B cell (primary cell): ENCODE data around the gene ERVMER34-1. TPM values are rescaled to one million over a fixed set of nuclear protein-coding genes. Genes with fewer than 3 reads are reported as not detected.

Experiments used
- ATAC-seq: fragments of 200-7000 bp; cut with Tn5 transposase; one replicate; pipeline ENCODE4 v1.10.0; 2021; ENCODE audit warnings: low read depth, mild to moderate bottlenecking, moderate number of reproducible peaks, moderate library complexity
- CTCF ChIA-PET: fragments of 350-600 bp; sonication (Branson Sonifier 250); formaldehyde crosslinking; loops from one replicate; lab custom pipeline; 2021; ENCODE audit warnings: antibody characterized with exemption, inconsistent platforms; lab: Charles Lee
- POLR2A ChIA-PET: fragments of 350-600 bp; sonication (Branson Sonifier 250); formaldehyde crosslinking; loops from one replicate; lab custom pipeline; 2021; ENCODE audit warnings: antibody characterized with exemption; lab: Charles Lee
- DNase-seq: peaks from one replicate; pipeline ENCODE4 v3.0.0; 2013
- H2AFZ ChIP-seq: 2 replicates; pipeline ENCODE4 v1.6.1; 2012; ENCODE audit warnings: mild to moderate bottlenecking, low read depth, low read length; ENCODE audit not compliant: insufficient read depth, poor library complexity, severe bottlenecking
- H3K27ac ChIP-seq, 2 donors: 1 replicate in 1 of 2; 2 replicates in 1 of 2; pipeline ENCODE4 v1.5.1; 2012 to 2013; ENCODE audit warnings: low read length in 2 of 2, mild to moderate bottlenecking in 2 of 2, moderate library complexity in 1 of 2
- H3K27me3 ChIP-seq, 4 experiments: fragments of 200-600 bp in 1 of 4; sonication (generic) in 1 of 4; replicated peaks in 1 of 4; 1 replicate in 2 of 4; 2 replicates in 2 of 4; pipeline versions ENCODE4 v1.6.1 to v1.7.0; 2013 to 2016; ENCODE audit warnings: low read length in 3 of 4, mild to moderate bottlenecking in 2 of 4, mixed read lengths in 1 of 4, moderate library complexity in 1 of 4; ENCODE audit not compliant: insufficient read depth in 4 of 4, control insufficient read depth in 3 of 4; ENCODE audit errors: control extremely low read depth in 1 of 4
- H3K36me3 ChIP-seq, 2 experiments: replicated peaks in 1 of 2; 1 replicate in 1 of 2; 2 replicates in 1 of 2; pipeline versions ENCODE4 v1.6.1 to v1.7.1; 2013; ENCODE audit warnings: low read length in 1 of 2; ENCODE audit not compliant: insufficient read depth in 2 of 2, control insufficient read depth in 1 of 2; ENCODE audit errors: control extremely low read depth in 1 of 2, extremely low read depth in 1 of 2
- H3K4me1 ChIP-seq, 2 donors: fragments of 200-600 bp in 1 of 2; sonication (generic) in 1 of 2; 1 replicate in 1 of 2; 2 replicates in 1 of 2; pipeline versions ENCODE4 v1.5.1 to v1.6.1; 2013 to 2017; ENCODE audit warnings: low read length in 2 of 2; ENCODE audit not compliant: control insufficient read depth in 2 of 2, insufficient read depth in 2 of 2
- H3K4me2 ChIP-seq: replicated peaks from 2 replicates; pipeline ENCODE3; 2012; ENCODE audit warnings: mild to moderate bottlenecking, low read depth, low read length; ENCODE audit not compliant: poor library complexity, severe bottlenecking
- H3K4me3 ChIP-seq, 5 experiments: fragments of 200-600 bp in 1 of 5; sonication (generic) in 1 of 5; 1 replicate in 3 of 5; 2 replicates in 2 of 5; pipeline versions ENCODE4 v1.5.1 to v1.7.0; 2011 to 2016; ENCODE audit warnings: low read length in 4 of 5, mild to moderate bottlenecking in 4 of 5, low read depth in 2 of 5, control low read depth in 1 of 5, moderate library complexity in 1 of 5; ENCODE audit not compliant: insufficient read depth in 1 of 5; ENCODE audit errors: control extremely low read depth in 1 of 5, extremely low read depth in 1 of 5
- H3K79me2 ChIP-seq: fragments of 200-600 bp; sonication (generic); one replicate; pipeline ENCODE4 v1.6.0; 2016; ENCODE audit warnings: low read length; ENCODE audit not compliant: control insufficient read depth, insufficient read depth
- H3K9ac ChIP-seq: fragments of 200-600 bp; sonication (generic); 2 replicates; pipeline ENCODE4 v1.6.1; 2017; ENCODE audit warnings: mild to moderate bottlenecking, low read length, moderate library complexity
- H3K9me3 ChIP-seq, 3 donors: one replicate each; pipeline versions ENCODE4 v1.6.1 to v1.7.1; 2013; ENCODE audit warnings: low read length in 2 of 3; ENCODE audit not compliant: control insufficient read depth in 2 of 3, insufficient read depth in 1 of 3; ENCODE audit errors: control extremely low read depth in 1 of 3
- H4K20me1 ChIP-seq: 2 replicates; pipeline ENCODE4 v1.6.0; 2012; ENCODE audit warnings: mild to moderate bottlenecking, low read length; ENCODE audit not compliant: insufficient read depth, control insufficient read depth, poor library complexity, severe bottlenecking
- H3K27ac Mint-ChIP-seq: one replicate; pipeline ENCODE4 v1.8.0; 2021; ENCODE audit warnings: mixed read lengths
- H3K27me3 Mint-ChIP-seq: one replicate; pipeline ENCODE4 v1.8.0; 2021; ENCODE audit warnings: mixed read lengths
- H3K4me1 Mint-ChIP-seq: one replicate; pipeline ENCODE4 v1.8.0; 2021; ENCODE audit warnings: mixed read lengths
- H3K4me3 Mint-ChIP-seq: one replicate; pipeline ENCODE4 v1.8.0; 2021; ENCODE audit warnings: mixed read lengths
- H3K9me3 Mint-ChIP-seq: one replicate; pipeline ENCODE4 v1.8.0; 2022; ENCODE audit warnings: mixed read lengths; ENCODE audit not compliant: insufficient read depth
- EZH2 ChIP-seq: IDR thresholded peaks from 2 replicates; pipeline ENCODE4 v1.6.1; 2012; ENCODE audit warnings: borderline replicate concordance, low read depth, mild to moderate bottlenecking, moderate library complexity, low read length; ENCODE audit not compliant: insufficient read depth, poor library complexity, severe bottlenecking
- WGBS: methylation state at CpG from one replicate; pipeline ENCODE4 v1.1.5; 2013; ENCODE audit warnings: missing lambda C conversion rate; ENCODE audit not compliant: insufficient coverage; 5-methylcytosine and 5-hydroxymethylcytosine counted together
- intact Hi-C: fragments of 100-400 bp; cut with micrococcal nuclease; formaldehyde crosslinking; loops from one replicate; pipeline ENCODE4 v1.10.0; 2022
- polyA plus RNA-seq: library from polyadenylated mRNA; depleted of rRNA; stranded (reverse); fragments of >200 nt; gene quantifications from 2 replicates; pipeline ENCODE4 v1.2.3, GENCODE V29; 2012
- total RNA-seq, 2 donors: library from RNA; stranded (reverse); fragments of 120-200 nt in 1 of 2; gene quantifications; 1 replicate in 1 of 2; 2 replicates in 1 of 2; pipeline versions ENCODE4 v1.2.3 to v1.2.4, GENCODE V29; 2013 to 2022
- TF ChIP-seq, protein P1 (sequence below): fragments of 200-600 bp; IDR thresholded peaks from one replicate; pipeline ENCODE4 v1.8.0; 2022; ENCODE audit warnings: antibody characterized with exemption, mild to moderate bottlenecking

The ERVMER34-1 gene
- total and polyA plus RNA-seq, 2 donors (not counting 1 experiment from before 2014, with no cell fraction given): not detected

DNA sequence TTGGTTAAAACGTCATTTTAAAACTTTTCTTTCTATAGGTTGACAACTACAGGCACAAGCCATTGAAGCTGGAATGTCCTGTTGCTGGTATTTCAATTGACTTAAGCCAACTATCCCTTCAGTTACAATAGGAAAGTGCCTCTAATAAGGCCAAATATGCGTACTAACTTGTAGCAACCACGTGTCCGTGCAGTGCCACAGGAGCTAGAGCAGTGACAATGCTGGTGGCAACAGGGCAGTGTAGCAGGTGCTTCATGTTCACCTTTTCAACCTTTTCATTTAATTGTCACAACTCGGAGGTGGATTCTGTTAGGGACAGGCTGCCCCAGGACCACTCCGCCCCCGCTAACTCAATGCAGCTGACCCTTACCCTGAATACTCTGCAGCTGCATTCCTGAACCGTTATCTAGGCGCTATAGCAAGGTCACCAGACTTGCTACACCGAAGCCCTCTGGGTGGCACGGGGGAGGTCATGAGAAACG is 37.7 kb downstream of the ERVMER34-1 start:
- H3K79me2 ChIP-seq: peaks cover 19% of the 10 kb centered on the region
- H3K27ac Mint-ChIP-seq: peak overlapping the region; percentile 95
- no peaks in the 10 kb centered on the region for H3K27me3 ChIP-seq
- ATAC-seq (no peak), DNase-seq (no peak)
- ChIA-PET POLR2A (interaction anchor here (1.5 to 3.0 kb wide), 3 partner anchors 9 to 871 kb away, joined by 3 to 49 read pairs (median 27); partner anchors contain the start of genes DCUN1D4 and USP46), CTCF (interaction anchor here (2.7 kb wide), 1 partner anchor 9 kb away, joined by 18 read pairs; no protein-coding TSS in a partner anchor)
- peaks cover 1 to 28% of the 10 kb centered on the region in 2 experiments for H3K36me3 ChIP-seq
- peaks cover 10% of the 10 kb centered on the region for H4K20me1 ChIP-seq
- H2AFZ ChIP-seq: no peak overlapping the region
- intact Hi-C loops: loop anchor here (2.0 to 5.0 kb wide), 3 partner anchors 663 to 1351 kb away; partner anchors contain the start of genes CHIC2 and FIP1L1
- H3K4me1 ChIP-seq: peaks cover 40 to 53% of the 10 kb centered on the region in 2 donors
- peaks cover 2% of the 10 kb centered on the region for H3K9me3 Mint-ChIP-seq
- no peaks in the 10 kb centered on the region for H3K9me3 ChIP-seq
- no peaks in the 10 kb centered on the region for H3K27me3 Mint-ChIP-seq
- peak overlapping the region; percentile 79 for H3K9ac ChIP-seq
- peak overlapping the region; percentile 87 for H3K4me2 ChIP-seq
- peak overlapping the region in 1 of 2 donors; percentile 85 for H3K27ac ChIP-seq
- TF ChIP-seq, protein P1, sequence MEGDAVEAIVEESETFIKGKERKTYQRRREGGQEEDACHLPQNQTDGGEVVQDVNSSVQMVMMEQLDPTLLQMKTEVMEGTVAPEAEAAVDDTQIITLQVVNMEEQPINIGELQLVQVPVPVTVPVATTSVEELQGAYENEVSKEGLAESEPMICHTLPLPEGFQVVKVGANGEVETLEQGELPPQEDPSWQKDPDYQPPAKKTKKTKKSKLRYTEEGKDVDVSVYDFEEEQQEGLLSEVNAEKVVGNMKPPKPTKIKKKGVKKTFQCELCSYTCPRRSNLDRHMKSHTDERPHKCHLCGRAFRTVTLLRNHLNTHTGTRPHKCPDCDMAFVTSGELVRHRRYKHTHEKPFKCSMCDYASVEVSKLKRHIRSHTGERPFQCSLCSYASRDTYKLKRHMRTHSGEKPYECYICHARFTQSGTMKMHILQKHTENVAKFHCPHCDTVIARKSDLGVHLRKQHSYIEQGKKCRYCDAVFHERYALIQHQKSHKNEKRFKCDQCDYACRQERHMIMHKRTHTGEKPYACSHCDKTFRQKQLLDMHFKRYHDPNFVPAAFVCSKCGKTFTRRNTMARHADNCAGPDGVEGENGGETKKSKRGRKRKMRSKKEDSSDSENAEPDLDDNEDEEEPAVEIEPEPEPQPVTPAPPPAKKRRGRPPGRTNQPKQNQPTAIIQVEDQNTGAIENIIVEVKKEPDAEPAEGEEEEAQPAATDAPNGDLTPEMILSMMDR: no peak
- TF ChIP-seq EZH2: no peak
- peak overlapping the region; percentile 94 for H3K4me3 Mint-ChIP-seq
- H3K4me3 ChIP-seq: peak overlapping the region; percentile 55 to 84 (median 70)
- 68% methylated on average over 7 of the region's 12 CpGs for WGBS
- H3K4me1 Mint-ChIP-seq: peaks cover 64% of the 10 kb centered on the region
